Psoas muscle (tissue), 8 donors: Measurements from ENCODE around the gene GID8. TPM values are rescaled to one million over a fixed set of nuclear protein-coding genes. Genes with fewer than 3 reads are reported as not detected.

Experiments used
- ATAC-seq, 4 donors: fragments of 200-7000 bp; cut with Tn5 transposase; one replicate each; pipeline ENCODE4 v1.9.1; 2020; ENCODE audit warnings: moderate library complexity in 3 of 4, mild to moderate bottlenecking in 2 of 4
- DNase-seq, 2 donors: peaks; one replicate each; pipeline ENCODE4 v3.0.0-alpha.2; 2020
- H3K27ac ChIP-seq: fragments of 200-600 bp; one replicate; pipeline ENCODE4 v1.8.0; 2022
- H3K27me3 ChIP-seq, 3 donors: fragments of 200-600 bp in 1 of 3; one replicate each; pipeline versions ENCODE4 v1.6.1 to v1.8.0; 2013 to 2022; ENCODE audit warnings: low read length in 2 of 3, mild to moderate bottlenecking in 2 of 3, moderate library complexity in 1 of 3; ENCODE audit not compliant: insufficient read depth in 3 of 3
- H3K36me3 ChIP-seq, 2 donors: fragments of 200-600 bp in 1 of 2; one replicate each; pipeline versions ENCODE4 v1.6.1 to v1.8.0; 2013 to 2022; ENCODE audit warnings: low read depth in 1 of 2, mild to moderate bottlenecking in 1 of 2, moderate library complexity in 1 of 2; ENCODE audit not compliant: insufficient read depth in 1 of 2
- H3K4me1 ChIP-seq: fragments of 200-600 bp; one replicate; pipeline ENCODE4 v1.8.0; 2022
- H3K4me3 ChIP-seq: fragments of 200-600 bp; one replicate; pipeline ENCODE4 v1.8.0; 2022; ENCODE audit warnings: mild to moderate bottlenecking
- H3K9me3 ChIP-seq: fragments of 200-600 bp; one replicate; pipeline ENCODE4 v1.8.0; 2022
- WGBS, 3 donors: extraction: QIAGEN DNeasy Blood & Tissue Kit; methylation state at CpG; one replicate each; pipeline versions ENCODE4 v1.1.6 to v1.1.7; 2013; 5-methylcytosine and 5-hydroxymethylcytosine counted together
- intact Hi-C, 2 donors: fragments of 100-400 bp; cut with DNase I; formaldehyde crosslinking; loops; one replicate each; pipeline versions ENCODE4 v1.11.0 to v1.14.2; 2022
- polyA plus RNA-seq, 3 donors: library from polyadenylated mRNA; stranded (reverse); fragments of 200-250 nt; gene quantifications; one replicate each; pipeline ENCODE4 v1.2.3, GENCODE V29; 2013
- total RNA-seq, 4 donors: library from RNA; stranded (reverse); fragmentation: NEBNext Ultra II Directional in 2 of 4; extraction: Animal tissue kit (Norgen Biotek cat#: 25700) in 2 of 4; gene quantifications; one replicate each; pipeline versions ENCODE4 v1.2.1 to v1.2.4, GENCODE V29; 2021 to 2023
- TF ChIP-seq, protein P1 (sequence below): fragments of 200-600 bp; IDR thresholded peaks from one replicate; pipeline ENCODE4 v1.8.0; 2022; ENCODE audit warnings: antibody characterized with exemption
- donor health status: healthy with polysubstance abuse.
- donor health status: DM: no; HTN: no; CAD: no; lungs with moderate emphysema.
- donor health status: Bipolar disorder and iron deficiency.
- donor health status: healthy.
- donor health status: DM: yes; HTN: yes; CAD: no.
- donor health status: DM: no; HTN: no; CAD: no.
- donor health status: DM: no; HTN: no; CAD: no.
- donor health status: DM: yes; HTN: yes; CAD: no.

GID8 gene
- total and polyA plus RNA-seq, 7 donors: 7.3 to 15.9 (median 14.2) TPM

DNA sequence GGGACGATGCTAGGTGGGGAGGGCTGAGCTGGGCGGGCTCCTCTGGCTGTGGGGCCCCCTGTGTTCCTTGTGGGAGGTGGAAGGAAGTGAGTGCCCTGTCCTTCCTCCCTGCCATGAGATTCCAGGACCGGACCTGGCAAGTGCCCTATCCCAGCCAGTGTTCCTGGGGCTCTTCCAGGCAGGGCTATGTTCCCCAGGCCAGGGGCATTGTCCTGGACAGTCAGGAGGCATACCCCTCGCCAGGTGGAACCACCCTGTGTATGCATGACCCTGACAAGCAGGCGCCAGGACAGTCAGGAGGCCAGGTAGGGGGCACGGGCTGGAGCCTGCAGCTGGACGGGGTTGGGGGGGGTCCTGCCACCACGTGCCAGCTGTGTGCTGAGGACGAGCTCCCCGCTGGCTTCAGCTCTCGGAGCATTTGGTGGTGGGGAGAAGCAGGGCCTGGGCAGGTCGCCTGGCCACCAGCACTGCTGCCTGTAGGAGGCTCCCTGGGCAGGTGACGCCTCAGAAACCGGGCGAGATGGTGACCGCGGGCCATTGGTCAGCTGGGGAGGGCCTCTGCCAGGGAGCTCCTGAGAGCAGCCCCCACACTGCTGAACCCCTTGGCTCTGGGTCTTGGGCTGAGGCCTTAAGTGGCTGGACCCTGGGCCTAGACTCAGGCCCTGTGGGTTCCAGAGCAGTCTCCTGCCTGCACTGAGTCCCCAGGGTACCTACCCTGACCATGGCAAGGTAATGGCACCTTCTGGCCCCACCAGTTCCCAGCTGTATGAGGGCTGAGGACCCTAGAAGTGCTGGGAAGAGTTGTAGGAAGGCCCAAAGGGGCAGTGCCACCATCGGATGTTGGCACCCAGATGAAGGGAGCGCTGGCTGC, 15.3 kb downstream of the GID8 start:
- H3K36me3 ChIP-seq: peaks cover 0 to 28% of the 10 kb centered on the region in 2 donors
- H3K27me3 ChIP-seq: no peaks in the 10 kb centered on the region
- 63 to 74% (median 67%) methylated on average over 19 of the region's 19 CpGs for WGBS, 3 donors
- TF ChIP-seq, protein P1, sequence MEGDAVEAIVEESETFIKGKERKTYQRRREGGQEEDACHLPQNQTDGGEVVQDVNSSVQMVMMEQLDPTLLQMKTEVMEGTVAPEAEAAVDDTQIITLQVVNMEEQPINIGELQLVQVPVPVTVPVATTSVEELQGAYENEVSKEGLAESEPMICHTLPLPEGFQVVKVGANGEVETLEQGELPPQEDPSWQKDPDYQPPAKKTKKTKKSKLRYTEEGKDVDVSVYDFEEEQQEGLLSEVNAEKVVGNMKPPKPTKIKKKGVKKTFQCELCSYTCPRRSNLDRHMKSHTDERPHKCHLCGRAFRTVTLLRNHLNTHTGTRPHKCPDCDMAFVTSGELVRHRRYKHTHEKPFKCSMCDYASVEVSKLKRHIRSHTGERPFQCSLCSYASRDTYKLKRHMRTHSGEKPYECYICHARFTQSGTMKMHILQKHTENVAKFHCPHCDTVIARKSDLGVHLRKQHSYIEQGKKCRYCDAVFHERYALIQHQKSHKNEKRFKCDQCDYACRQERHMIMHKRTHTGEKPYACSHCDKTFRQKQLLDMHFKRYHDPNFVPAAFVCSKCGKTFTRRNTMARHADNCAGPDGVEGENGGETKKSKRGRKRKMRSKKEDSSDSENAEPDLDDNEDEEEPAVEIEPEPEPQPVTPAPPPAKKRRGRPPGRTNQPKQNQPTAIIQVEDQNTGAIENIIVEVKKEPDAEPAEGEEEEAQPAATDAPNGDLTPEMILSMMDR: no peak
- ATAC-seq (peak; percentile 4 to 16 (median 10)), DNase-seq (peak in 1 of 2 donors; percentile 55)
- peak overlapping the region; percentile 58 for H3K4me3 ChIP-seq
- H3K27ac ChIP-seq: peak overlapping the region; percentile 58
- H3K4me1 ChIP-seq: peaks cover 5% of the 10 kb centered on the region
- H3K9me3 ChIP-seq: no peaks in the 10 kb centered on the region
- intact Hi-C loops: no loop called here

GRCh38 chr20:62953839-62954703, 16.1 kb downstream of the GID8 start:
- Histone ChIP-seq H3K9me3 (no peaks in the 10 kb centered on the region), H3K4me1 (peaks cover 5% of the 10 kb centered on the region), H3K4me3 (peak overlapping the region; percentile 46), H3K36me3 (peaks cover 0 to 19% of the 10 kb centered on the region in 2 donors), H3K27me3 (no peaks in the 10 kb centered on the region), H3K27ac (peak overlapping the region; percentile 58)
- peak; percentile 69 to 83 for DNase-seq
- TF ChIP-seq, protein P1: no peak
- intact Hi-C loops: no loop called here
- WGBS, 3 donors: 21 to 37% (median 25%) methylated on average over 32 of the region's 32 CpGs
- ATAC-seq: peak in 3 of 4 donors; percentile 7 to 19 (median 17)

DNA sequence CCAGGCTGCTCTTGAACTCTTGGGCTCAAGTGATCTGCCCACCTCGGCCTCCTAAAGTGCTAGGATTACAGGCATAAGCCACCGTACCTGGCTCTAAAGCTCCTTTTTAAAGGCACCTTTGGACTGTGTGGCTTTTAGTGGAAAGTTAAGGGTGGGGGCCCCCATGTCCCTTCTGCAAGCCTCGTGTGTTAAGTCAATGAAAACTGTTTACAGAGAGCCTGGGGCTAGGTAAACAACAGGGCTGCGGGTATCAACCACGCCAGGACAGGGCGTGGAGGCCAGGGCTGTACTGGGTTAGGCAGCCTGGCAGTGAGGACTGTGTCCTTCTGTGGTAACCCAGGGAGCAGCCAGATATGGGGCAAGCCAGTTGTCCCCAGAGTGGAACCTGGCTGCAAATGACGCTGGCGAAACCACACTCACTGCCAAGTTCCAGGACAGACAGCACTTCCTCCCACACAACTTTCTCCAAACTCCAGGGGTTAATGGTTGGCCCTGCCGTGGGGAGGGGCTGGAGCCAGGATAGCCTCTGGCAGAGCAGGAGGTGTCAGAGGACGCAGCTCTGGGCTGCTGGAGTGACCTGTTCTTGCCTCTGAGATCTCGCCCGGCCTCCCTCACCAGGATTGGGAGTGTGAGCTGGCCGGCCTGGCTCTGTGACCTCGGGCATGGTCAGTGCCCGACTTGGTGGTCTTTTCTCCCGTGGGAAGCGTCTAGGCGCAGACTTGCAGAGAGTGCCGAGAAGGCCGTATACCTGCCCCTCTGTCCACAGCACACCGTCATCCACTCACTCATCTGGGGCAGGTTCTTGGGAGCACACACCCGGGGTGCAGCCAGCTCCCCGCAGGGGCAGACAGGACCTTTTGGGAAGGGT, 17.8 kb downstream of the GID8 start:
- Histone ChIP-seq H3K27ac (no peak overlapping the region), H3K9me3 (no peaks in the 10 kb centered on the region), H3K27me3 (no peaks in the 10 kb centered on the region), H3K4me1 (peaks cover 5% of the 10 kb centered on the region), H3K4me3 (no peak overlapping the region), H3K36me3 (peaks cover 0 to 3% of the 10 kb centered on the region in 2 donors)
- ATAC-seq: peak; percentile 26 to 80 (median 70)
- intact Hi-C loops: no loop called here
- TF ChIP-seq, protein P1: no peak
- DNase-seq: peak in 1 of 2 donors; percentile 64
- 52 to 70% (median 64%) methylated on average over 23 of the region's 23 CpGs for whole genome bisulfite sequencing, 3 donors

DNA sequence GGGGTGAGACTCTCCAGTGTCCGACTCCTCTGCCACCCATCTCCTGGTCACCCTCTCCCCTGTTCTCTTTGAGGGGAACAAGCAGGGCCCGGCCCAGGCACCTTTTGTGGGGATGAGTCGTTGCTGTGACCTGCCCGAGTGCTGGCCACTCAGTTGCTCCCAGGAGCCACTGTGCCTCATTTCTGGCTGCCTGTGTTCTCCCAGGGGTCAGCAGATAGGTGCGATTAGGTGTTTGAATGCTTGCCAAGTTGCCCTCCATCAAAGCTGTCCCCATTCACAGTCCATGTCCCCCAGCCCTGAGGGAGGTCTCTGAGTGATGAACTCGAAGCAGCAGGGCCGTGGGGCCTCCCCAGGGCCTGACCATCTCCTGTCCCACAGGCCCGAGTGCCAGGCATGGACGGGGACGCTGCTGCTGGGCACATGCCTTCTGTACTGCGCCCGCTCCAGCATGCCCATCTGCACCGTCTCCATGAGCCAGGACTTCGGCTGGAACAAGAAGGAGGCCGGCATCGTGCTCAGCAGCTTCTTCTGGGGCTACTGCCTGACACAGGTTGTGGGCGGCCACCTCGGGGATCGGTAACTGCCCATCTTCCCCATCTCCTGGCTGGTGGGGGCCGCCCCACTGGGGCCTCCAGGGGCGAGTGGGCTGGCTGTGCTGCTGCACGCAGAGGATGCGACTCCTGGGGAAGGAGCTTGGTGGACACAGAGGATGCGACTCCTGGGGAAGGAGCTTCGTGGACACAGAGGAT, 18.6 kb downstream of the GID8 start:
- H3K4me1 ChIP-seq: peaks cover 5% of the 10 kb centered on the region
- no peak for ATAC-seq

More for the DNA sequence above, 18.6 kb downstream of the GID8 start:
- Histone ChIP-seq H3K36me3 (no peaks in the 10 kb centered on the region), H3K9me3 (no peaks in the 10 kb centered on the region), H3K27ac (no peak overlapping the region), H3K27me3 (no peaks in the 10 kb centered on the region), H3K4me3 (no peak overlapping the region)
- TF ChIP-seq, protein P1: no peak
- 87 to 90% (median 87%) methylated on average over 25 of the region's 25 CpGs for WGBS, 3 donors
- intact Hi-C loops: no loop called here
- peak in 1 of 2 donors; percentile 51 for DNase-seq
